A673 (cell line): Measurements from ENCODE around the gene TMEM229A.

Experiments
- EZH2 ChIP-seq: fragments of 200-600 bp; sonication (generic); IDR thresholded peaks from 2 replicates; pipeline ENCODE4 v1.6.1; 2017; ENCODE audit warnings: borderline replicate concordance, low read depth, mild to moderate bottlenecking, mixed read lengths, antibody characterized with exemption, low read length; ENCODE audit not compliant: poor library complexity, severe bottlenecking
- TF ChIP-seq, protein P1 (sequence below): fragments of 300-800, 200-600 bp; sonication (generic); conservative IDR thresholded peaks from 2 replicates; pipeline ENCODE4 v1.5.1; 2017; ENCODE audit warnings: low read depth, mild to moderate bottlenecking, antibody characterized with exemption, low read length, moderate library complexity, mixed read lengths

DNA sequence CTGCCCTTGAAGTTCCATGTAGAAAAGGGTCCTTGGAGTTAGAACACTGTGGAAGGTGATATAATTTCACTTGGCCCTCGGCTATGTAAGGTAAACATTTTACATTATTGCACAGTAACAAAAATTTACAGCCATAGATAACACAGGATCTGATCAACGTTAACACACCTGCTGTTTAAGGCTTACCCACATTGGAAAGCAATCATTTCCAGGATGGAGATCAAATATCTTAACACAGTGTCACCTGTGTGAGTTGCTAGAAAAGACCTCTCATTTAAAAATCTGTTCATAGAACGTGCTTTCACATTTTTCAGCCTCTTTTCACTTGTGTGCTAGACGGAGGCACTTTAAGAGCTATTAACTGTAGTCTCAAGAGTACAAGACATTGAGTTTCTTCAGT is 1.9 kb downstream of the TMEM229A start:
- no peak for TF ChIP-seq EZH2
- TF ChIP-seq, protein P1, sequence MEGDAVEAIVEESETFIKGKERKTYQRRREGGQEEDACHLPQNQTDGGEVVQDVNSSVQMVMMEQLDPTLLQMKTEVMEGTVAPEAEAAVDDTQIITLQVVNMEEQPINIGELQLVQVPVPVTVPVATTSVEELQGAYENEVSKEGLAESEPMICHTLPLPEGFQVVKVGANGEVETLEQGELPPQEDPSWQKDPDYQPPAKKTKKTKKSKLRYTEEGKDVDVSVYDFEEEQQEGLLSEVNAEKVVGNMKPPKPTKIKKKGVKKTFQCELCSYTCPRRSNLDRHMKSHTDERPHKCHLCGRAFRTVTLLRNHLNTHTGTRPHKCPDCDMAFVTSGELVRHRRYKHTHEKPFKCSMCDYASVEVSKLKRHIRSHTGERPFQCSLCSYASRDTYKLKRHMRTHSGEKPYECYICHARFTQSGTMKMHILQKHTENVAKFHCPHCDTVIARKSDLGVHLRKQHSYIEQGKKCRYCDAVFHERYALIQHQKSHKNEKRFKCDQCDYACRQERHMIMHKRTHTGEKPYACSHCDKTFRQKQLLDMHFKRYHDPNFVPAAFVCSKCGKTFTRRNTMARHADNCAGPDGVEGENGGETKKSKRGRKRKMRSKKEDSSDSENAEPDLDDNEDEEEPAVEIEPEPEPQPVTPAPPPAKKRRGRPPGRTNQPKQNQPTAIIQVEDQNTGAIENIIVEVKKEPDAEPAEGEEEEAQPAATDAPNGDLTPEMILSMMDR = no peak
